Head of caudate nucleus (tissue), 42 donors: ENCODE results near the gene BCAS1.

ENCODE experiments used
- DNase-seq, 42 donors: peaks; one replicate each; pipeline versions ENCODE4 v3.0.0 to v3.0.0-alpha.2; 2020 to 2021; ENCODE audit warnings: mixed read lengths in 7 of 42
- intact Hi-C: fragments of 100-400 bp; cut with DNase I; formaldehyde crosslinking; loops from one replicate; pipeline ENCODE4 v1.15.0; 2022

The BCAS1 gene

GRCh38 chr20:53958260-53958659 lies 112.1 kb downstream of the BCAS1 start:
- no peak for DNase-seq
- intact Hi-C loops: no loop called here

GRCh38 chr20:53957451-53958172 lies 112.8 kb downstream of the BCAS1 start:
- intact Hi-C loops: no loop called here
- no peak for DNase-seq

DNA sequence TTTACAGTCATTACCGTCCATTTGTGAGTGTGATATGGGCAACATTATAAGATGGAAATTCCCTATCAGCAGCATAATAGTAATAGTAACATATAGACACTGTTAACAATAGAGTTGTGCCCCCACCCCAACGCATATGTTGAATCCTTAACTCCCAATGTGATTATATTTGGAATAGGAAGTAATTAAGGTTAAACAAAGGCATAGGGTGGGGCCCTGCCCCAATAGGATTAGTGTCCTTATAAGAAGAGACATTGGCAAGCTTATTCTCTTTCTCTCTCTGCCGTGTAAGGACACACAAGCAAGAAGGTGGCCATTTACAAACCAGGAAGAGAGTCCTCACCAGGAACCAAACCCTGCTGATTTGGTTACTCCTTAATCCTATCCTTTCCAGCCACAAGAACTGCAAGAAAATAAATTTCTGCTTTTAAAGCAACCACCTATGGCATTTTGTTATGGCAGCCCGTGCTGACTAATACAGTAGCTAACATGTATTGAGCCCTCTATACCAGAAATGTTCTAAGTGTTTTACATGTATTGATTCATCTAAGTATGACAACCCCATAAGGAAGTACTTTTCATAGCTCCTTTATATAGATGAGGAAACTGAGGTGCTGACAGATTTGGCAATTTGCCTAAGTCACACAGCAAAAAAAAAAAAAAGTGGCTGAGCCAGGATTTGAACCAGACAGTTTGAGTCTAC lies 114.2 kb downstream of the BCAS1 start:
- intact Hi-C loops: no loop called here
- no peak for DNase-seq

GRCh38 chr20:53954723-53955658 lies 115.4 kb downstream of the BCAS1 start:
- no peak for DNase-seq
- intact Hi-C loops: no loop called here

GRCh38 chr20:53952528-53953096 lies 117.8 kb downstream of the BCAS1 start:
- intact Hi-C loops: no loop called here
- no peak for DNase-seq

DNA sequence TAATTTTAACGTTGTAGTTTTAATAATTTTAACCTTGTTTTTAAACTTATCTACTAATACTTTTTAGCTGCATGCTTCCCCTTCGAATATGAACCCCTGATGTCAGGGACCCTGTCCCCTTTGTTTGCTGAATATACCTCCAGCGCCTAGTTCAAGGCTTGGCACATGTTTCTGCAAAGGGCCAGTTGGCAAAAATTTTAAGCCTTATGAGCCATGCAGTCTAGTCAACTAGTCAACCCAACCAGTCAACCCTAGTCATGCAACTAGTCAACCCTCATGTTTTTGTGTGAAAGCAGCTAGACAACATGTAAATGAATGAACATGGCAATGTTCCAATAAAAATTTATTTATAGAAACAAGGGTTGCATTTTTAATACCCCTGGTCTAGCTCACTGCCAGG lies 119.8 kb downstream of the BCAS1 start:
- intact Hi-C loops: no loop called here

GRCh38 chr20:53950031-53950430 lies 120.4 kb downstream of the BCAS1 start:
- DNase-seq: peak in 14 of 42 donors; percentile 13 to 76 (median 43)
- intact Hi-C loops: no loop called here

More for the DNA sequence above, 119.8 kb downstream of the BCAS1 start:
- DNase-seq: no peak

DNA sequence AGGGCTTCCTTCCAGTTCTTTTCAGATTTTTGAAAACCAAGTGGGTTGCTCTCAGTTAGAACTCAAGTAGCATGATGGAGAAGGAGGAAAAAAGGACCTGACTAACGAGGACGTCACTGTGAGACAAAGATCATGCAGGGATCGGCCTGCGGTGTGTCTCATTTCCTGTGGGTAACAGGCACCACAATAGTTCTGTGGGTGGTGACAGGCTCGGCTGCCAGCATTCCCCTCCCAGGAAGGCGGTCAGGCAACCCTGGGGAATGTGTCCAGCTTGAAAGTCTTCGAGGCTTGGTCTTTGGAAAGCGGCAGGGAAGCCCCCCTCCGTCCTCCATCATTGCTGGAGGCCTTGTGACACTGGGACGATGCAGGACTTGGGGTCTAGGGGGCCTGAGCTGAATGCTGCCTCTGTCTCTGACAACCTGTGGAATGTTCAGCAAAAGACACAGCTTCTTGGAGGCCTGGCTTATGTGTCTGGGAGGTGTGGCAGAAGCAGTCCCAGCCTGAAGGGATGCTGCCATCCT lies 121.0 kb downstream of the BCAS1 start:
- DNase-seq: peak in 3 of 42 donors; percentile 13 to 36 (median 23)
- intact Hi-C loops: loop anchor here (10.0 kb wide), 1 partner anchor 245 kb away; no protein-coding TSS in a partner anchor

GRCh38 chr20:53948383-53949318 lies 121.7 kb downstream of the BCAS1 start:
- intact Hi-C loops: loop anchor here (10.0 kb wide), 1 partner anchor 246 kb away; no protein-coding TSS in a partner anchor
- DNase-seq: no peak

GRCh38 chr20:53947501-53948195 lies 122.7 kb downstream of the BCAS1 start:
- intact Hi-C loops: loop anchor here (10.0 kb wide), 1 partner anchor 247 kb away; no protein-coding TSS in a partner anchor
- no peak for DNase-seq

GRCh38 chr20:53946106-53946505 lies 124.3 kb downstream of the BCAS1 start:
- no peak for DNase-seq
- intact Hi-C loops: loop anchor here (10.0 kb wide), 1 partner anchor 249 kb away; no protein-coding TSS in a partner anchor

- no peak for DNase-seq
- intact Hi-C loops: loop anchor here (10.0 kb wide), 1 partner anchor 249 kb away; no protein-coding TSS in a partner anchor
These were observed 124.9 kb downstream of the BCAS1 start for GRCh38 chr20:53945478-53945877.

GRCh38 chr20:53944796-53945195 lies 125.6 kb downstream of the BCAS1 start:
- intact Hi-C loops: loop anchor here (5.0 to 10.0 kb wide), 4 partner anchors 83 to 367 kb away; no protein-coding TSS in a partner anchor
- no peak for DNase-seq

GRCh38 chr20:53943522-53944291 lies 126.7 kb downstream of the BCAS1 start:
- peak in 15 of 42 donors; percentile 33 to 75 (median 49) for DNase-seq
- intact Hi-C loops: loop anchor here (5.0 to 10.0 kb wide), 4 partner anchors 84 to 366 kb away; no protein-coding TSS in a partner anchor

DNA sequence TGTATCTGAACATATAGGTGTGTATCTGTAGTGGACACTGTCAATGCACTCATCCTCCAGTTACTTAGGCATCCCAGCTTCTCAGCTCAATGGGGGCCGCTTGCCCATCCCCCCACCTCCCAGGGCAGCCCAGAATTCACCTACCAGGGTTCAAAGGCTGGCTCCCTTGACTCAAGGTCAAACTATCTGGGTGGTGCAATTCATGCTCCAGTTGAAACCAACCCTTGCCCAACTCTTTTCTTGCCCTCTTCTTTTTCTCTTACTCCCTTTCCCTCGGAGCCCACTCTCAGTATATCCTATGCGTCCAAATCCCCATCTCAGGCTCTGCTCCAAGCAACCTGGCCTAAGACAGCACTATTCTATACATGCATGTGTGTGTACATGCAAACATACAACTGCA lies 127.4 kb downstream of the BCAS1 start:
- DNase-seq: no peak
- intact Hi-C loops: loop anchor here (5.0 to 10.0 kb wide), 4 partner anchors 84 to 366 kb away; no protein-coding TSS in a partner anchor

DNA sequence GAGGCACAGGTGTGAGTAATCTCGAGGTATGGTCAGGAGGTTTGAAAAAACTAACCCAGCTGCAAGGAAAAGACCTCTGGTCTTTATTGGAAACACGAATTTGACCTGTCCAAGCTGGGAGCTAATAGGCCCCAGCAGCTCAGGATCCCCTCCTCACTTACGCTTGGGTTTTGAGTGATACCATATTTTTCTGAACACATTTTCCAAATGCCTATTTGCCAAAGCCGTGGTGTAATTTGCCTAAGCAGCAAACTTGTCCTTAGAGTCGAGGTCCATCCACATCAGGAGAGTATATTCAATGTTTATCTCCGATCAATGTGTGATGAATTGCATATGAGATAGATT lies 128.0 kb downstream of the BCAS1 start:
- no peak for DNase-seq
- intact Hi-C loops: loop anchor here (5.0 to 10.0 kb wide), 4 partner anchors 85 to 365 kb away; no protein-coding TSS in a partner anchor
